Ureter (tissue), 1 donor: ENCODE measurements around the gene NIT2. TPM values are rescaled to one million over a fixed set of nuclear protein-coding genes. Genes with fewer than 3 reads are reported as not detected.
"Not testable (repeated sequence)": the region's sequence is repeated elsewhere in the genome, so short reads cannot be mapped to it uniquely, and the experiment has no call there.

Experiments used
- DNase-seq: peaks from one replicate; pipeline ENCODE4 v3.0.0-alpha.2; 2020; ENCODE audit warnings: low spot score
- total RNA-seq: library from RNA; stranded (reverse); gene quantifications from one replicate; pipeline ENCODE4 v1.2.4, GENCODE V29; 2023
- donor health status: DM: yes; HTN: yes; CAD: no.

The NIT2 gene, protein sequence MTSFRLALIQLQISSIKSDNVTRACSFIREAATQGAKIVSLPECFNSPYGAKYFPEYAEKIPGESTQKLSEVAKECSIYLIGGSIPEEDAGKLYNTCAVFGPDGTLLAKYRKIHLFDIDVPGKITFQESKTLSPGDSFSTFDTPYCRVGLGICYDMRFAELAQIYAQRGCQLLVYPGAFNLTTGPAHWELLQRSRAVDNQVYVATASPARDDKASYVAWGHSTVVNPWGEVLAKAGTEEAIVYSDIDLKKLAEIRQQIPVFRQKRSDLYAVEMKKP
- 64.2 TPM for total RNA-seq

DNA sequence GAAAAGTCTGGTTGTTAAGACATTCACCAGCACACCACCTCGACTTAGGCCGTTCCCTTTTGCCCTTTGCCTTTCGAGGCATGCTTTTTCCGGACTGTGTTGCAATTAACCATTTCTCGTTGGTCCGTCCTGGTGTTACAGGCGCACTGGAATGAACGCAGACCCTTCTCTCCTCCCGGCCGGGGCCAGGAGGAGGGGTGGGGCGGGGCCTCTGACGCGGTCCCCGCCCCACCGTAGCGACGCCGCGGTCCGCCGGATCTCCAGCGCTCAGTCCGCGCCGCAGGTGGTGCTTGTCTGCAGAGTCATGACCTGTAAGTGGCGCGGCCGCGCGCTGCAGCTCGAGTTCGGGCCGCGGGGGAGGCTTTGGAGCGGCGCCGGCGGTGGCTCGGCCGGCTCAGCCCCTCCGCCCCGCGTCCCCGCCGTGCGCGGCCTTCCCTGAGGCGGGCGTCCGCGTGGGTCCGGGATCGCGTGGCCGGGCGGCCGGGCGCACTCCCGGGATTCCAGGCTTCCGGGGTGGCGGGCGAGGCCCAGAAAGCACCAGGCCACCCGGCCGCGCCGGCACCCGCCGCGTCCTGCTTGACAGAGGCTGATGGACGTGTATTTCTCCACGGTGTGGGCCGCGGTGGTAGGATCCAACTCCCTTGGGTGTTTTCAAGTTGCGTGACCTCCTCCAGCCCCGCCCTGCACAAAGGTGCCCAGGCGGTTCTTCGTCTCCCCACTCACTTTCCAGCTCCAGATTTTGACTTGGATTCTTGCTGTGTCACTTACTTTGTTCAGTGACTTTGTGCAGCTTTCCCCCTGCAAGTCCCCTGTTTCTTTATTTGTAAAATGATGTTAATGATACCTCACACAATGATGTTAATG lies at the start of gene NIT2:
Gene NIT2, plus strand, starts transcription at position 270 of the 864 bp plus-strand sequence. Its CDS starts 35 bp downstream, at position 305.
- DNase-seq = peak; percentile 80

DNA sequence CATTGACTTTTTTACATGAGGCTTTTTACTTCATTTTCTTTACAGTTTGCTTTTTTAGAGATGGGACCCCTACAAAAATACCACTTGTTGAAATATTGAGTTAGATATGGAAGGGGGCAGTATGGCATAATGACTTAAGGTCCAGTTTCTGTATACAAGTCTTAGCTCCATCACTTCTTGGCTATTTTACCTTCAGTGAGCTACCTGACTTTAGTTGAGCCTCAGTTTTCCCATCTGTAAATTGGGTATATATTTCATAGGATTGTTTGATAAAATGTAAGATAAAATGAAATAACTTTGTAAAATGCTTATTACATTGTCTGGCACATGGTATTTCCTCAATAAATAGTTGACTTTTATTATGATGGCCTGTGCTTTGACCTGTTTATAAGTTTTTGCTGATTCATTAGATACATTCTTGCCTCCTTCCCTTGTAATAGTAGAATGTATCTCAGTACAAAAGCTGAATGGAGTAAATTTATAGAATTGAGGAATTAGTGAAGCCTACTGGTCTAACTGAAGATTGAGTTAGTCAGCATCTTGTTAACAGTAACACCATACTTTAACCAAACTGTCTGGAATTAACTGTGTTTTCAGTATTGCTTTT lies 46.2 kb upstream of the NIT2 start:
- DNase-seq = no peak

DNA sequence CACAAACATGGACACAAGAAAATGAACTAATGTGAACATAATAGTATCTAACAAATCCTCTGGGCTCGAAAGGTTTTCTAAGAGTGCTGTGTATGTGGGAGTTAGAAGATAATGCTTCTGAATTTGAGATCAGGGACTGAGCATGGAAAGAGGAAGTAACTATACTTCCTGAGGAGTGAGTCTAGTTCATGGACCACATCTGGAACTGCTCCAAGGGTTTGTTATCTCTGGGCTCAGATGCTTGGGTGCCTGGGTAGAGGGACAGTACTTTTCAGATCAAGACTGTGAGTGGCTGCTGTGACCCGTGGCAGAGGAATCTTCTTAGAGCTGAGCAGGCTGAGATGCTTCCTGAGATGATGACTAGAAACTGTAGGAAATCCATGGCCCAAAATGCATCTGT lies 45.2 kb upstream of the NIT2 start:
- no peak for DNase-seq

DNA sequence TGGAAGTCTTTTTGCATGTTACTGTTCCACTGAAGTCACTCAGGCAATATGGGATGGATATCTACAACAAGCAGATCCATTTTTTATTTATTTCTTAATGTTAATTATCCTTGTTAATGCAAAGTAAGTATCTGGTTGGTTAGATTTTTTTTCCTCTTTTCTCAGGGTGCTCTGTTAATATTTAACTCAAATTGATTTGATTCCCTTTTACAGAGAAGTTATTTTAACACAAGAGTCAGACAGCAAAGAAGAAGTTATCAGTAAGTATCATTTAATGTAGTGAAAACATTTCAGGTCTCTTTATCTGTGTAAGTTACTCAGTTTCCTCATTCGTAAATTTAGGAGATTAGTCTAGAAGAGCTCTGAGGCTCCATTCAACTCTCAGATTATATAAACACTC lies 39.5 kb upstream of the NIT2 start:
- no peak for DNase-seq

DNA sequence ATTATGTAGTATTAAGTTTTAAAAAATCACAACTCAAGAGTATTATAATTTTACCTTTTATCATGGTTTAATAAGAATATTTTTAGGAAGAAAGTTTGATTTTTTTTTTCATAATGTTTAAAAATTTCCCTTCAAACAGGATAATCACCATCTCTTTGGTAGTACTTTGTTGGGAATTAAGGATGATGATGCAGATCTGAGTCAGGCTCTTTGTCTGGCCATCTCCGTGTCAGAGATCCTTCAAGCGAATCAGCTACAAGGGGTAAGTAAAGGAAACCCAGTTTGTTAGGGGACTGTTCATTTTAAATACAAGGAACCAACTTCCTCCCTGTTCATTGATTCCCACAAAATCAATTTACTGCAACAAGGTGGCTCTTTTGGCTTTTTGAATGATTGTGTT lies 36.8 kb upstream of the NIT2 start:
- no peak for DNase-seq

DNA sequence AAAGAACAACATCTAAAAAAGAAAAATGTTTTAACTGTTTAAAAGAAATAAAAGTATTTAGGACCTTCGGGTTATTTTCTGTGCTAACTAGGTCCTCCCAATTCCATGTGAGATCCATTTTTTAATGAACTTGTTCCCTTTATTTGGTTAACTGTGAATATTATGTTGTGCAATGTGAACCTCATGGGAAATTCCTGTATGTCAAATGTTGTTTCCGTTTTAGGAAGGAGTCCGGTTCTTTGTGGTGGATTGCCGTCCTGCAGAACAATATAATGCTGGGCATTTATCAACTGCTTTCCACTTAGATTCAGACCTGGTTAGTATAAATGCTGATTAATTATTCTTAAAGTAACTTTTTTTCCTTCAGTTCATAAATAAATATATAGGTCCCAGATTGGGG lies 35.5 kb upstream of the NIT2 start:
- DNase-seq = no peak

DNA sequence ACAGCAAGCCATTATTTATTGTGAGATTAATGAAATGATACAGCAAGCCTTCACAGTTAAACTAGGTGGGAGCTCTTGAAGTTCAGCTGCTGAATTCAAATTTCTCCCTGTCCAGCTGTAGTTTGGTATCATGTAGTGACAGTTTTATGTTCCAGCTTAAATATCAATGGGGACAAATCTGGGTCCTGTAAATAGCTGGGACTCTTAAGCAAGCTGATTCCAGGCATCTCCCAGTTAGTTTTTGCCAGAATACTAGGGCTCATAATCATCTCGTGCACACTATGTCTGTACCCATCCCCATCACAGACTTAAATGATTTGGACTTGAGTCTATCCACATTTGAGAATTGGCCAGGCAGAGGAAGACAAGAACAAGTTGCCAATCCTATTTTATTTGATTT lies 27.9 kb upstream of the NIT2 start:
- DNase-seq = no peak

DNA sequence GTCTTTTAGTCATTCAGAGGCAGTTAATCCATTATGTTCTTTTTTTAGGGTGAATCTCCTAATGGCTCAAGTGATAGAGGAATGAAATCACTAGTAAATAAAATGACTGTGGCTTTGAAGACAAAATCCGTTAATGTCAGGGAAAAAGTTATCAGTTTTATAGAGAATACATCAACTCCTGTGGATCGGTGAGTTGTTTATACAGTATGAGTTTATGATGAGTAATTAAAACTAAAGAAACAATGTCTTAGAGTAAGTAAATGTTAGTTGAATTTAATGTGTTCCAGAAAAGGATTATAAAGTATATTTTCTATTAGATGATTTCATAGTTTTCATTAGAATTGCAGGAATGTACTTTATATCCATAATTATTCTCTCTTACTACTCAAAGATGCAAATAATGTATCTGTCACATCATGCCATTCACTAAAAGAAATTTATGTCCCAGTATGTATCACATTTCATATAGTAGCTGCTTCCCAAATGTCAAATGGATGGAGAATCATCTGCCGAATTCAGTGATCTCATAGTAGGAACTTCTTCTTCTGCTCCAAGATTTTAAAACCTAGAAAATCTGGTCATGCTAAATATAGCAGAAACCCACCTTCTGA lies 24.1 kb upstream of the NIT2 start:
- DNase-seq = no peak

DNA sequence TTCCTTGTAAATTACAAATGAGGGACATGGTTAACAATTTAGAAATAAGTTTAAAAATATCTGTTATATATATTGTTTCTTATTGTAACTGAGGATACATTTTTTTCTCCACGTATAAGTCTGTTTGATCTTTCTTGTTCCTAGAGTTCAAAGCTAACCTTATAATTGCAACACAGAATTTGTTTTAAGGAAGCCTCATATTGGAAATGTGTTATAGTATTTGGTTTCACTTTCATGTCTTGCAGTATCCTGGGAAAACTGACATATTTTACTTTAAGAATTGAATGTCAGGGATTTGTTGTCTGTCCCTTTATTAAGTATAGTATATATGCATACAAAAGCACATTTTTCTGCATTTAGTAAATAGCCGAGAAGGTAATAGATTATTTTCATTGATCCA lies 23.5 kb upstream of the NIT2 start:
- no peak for DNase-seq

DNA sequence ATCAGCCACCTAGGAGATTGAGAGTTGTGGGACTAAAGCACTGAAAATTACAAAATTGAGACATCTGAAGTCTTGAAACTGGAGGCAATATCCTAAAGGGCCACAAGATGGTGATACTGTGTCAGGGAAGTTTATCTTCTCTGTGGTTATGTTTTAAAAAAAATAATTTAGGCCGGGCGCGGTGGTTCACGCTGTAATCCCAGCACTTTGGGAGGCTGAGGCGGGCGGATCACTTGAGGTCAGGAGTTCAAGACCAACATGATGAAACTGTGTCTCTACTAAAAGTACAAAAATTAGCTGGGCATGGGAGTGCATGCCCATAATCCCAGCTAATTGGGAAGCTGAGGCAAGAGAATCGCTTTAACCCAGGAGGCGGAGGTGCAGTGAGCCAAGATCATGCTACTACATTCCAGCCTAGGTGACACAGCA lies 17.9 kb upstream of the NIT2 start:
- no peak for DNase-seq

DNA sequence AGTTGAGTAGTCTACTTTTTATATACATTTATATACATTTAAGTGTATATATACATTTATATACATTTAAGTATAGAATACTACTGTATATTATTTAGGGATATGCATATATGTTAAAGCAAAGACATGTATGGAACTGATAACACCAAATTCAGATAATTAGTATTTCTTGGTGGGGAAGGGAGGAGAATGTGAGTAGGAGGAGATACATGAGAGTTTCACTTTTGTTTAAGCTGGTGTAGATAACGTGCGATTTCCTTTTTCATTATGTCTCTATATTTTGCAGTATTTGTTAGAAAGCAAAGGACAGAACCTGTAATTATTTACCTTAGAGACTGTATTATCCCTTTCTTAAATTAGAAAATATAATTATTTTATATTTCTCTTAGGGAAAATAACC lies 16.6 kb upstream of the NIT2 start:
- DNase-seq = no peak

DNA sequence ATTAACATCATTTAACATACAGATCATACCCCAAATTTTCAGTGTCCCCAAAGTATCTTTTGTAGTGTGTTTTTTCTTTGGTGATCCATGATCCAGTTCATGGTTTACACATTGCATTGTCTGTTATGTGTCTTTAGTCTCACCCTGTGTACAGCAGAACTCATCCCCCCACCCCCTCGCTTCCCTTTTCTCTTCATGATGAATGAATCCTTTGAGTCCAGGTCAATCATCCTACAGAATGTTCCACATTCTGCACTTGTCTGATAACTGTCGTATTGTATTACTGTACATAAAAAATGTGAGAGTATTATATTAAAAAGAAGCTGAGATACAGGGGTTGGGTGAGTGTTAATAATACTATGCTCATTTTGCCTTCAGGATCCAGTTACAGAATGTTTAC lies 14.6 kb upstream of the NIT2 start:
- no peak for DNase-seq

DNA sequence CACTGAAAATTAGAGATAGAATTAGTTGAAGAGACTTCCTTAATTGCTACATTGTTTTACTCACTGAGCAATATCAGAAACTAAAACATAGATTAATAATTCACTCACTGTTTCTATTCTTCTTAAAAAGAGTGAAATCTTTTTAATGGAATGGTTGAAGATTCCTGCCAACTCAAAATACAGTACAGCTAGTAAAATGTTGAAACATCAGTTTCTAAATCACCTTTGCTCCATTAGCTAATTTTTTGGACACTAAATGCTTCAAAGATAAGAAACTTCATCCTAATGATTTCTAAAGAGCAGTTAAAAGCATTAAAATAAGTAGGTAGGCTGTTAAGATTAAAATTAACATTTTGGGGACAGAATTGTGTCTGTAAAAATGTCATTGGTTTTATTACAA lies 10.5 kb upstream of the NIT2 start:
- no peak for DNase-seq

DNA sequence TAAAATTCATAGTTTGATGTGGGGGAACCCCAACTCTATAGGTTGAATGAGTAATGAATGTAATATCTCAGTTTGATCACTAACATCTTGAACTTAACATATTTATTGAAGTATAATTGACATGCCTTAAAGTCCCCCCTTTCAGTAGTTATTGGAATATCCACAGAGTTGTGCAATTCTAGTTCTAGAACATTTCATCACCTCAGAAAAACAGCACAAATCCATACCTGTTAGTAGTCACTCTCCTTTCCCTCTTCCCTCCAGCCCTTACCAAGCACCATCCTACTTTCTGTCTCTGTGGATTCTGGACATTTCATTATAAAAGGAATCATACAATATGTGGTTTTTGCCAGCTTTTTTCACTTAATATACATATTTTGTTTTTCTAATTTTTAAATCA lies 8.7 kb upstream of the NIT2 start:
- DNase-seq = no peak

DNA sequence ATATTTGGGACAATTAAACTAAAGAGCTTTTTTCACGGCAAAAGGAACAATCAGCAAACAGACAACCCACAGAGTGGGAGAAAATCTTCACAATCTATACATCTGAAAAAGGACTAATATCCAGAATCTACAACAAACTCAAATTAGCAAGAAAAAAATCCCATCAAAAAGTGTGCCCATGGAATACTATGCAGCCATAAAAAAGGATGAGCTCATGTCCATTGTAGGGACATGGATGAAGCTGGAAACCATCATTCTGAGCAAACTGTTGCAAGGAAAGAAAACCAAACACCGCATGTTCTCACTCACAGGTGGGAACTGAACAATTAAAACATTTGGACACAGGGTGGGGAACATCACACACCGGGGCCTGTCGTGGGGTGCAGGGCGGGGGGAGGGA lies 7.2 kb upstream of the NIT2 start:
- not testable (repeated sequence) for DNase-seq

DNA sequence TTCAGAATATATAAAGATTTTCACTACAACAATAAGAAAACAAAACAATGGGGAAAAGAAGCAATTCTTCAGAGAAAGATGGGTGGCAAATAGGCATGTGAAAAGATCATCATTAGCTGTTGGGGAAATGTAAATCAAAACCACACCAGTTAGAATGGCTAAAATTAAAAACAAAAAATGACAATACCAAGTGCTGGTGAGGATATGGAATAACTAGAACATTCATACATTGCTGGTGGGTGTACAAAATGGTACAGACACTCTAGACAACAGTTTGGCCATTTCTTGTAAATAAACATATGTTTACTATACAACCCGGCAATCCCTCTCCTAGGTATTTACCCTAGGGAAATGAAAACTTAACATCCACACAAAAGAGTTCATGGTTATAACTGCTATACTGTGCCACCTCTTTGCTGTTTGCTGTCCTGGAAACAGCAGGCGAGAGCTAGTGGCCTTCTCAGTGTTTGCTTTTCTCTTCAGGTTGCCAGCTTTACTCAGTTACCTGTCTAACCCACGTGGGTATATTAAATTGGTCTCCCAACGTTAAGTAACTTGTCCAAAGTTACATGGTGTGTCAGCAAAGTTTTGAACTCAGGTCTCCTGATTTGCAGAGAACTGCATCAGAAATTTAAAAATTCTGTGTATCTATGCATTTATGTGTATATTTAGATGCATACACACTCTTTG lies 4.6 kb upstream of the NIT2 start:
- DNase-seq = no peak

DNA sequence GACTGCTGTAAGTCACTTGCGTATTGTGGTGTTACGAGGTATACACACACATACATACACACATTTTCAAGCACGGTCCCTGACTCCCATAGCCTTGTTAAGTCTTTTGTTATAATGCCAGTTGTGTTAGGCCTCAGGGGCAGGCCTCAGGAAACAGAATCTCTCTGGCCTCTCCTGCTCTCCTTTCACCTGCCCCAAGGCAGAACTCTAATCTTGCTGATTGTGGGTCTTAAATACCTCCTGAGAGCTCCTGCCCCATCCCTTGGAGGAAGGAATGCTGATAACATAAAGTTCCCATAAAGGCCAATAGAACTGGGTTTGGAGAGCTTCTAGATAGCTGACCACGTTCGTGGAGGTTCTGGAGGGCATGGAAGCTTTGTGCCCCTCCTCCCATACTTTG lies 3.9 kb upstream of the NIT2 start:
- no peak for DNase-seq

DNA sequence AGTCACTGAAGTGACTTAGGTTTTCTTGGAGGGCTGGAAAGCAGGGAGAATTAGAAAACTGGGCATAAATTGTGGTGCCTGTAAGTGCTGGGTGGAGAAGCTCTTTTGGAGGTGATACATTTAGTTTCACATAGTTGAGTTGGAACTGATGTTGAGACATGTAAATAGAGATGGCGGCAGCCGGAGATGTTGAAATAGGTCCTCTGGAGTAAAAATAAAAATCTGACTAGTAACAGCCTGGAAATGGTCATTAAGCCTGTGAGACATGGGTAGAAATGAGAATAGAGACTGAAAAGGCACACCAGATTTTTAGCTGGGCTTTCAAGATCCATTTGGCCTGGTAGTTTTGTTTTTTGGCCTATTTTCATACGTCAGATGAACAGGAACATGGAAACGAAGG lies 2.9 kb upstream of the NIT2 start:
- DNase-seq = no peak

DNA sequence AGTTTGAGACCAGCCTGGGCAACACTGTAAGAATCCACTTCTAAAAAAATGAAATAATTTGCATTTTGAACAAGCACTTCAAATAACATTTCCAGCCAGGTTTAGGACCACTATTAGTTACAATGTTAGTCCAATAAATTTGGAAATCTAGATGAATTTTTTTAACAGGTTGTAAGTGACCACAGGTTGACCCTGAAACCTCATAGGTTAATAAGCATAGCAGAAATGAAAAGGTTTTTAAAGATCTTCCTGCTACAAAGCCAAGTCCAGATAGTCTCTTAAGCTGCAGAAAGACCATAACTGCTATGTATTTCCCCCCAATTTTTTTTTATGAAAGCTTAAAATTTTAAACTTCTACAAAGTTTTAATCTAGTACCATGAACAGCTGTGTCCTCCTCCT lies 1.5 kb upstream of the NIT2 start:
- no peak for DNase-seq

DNA sequence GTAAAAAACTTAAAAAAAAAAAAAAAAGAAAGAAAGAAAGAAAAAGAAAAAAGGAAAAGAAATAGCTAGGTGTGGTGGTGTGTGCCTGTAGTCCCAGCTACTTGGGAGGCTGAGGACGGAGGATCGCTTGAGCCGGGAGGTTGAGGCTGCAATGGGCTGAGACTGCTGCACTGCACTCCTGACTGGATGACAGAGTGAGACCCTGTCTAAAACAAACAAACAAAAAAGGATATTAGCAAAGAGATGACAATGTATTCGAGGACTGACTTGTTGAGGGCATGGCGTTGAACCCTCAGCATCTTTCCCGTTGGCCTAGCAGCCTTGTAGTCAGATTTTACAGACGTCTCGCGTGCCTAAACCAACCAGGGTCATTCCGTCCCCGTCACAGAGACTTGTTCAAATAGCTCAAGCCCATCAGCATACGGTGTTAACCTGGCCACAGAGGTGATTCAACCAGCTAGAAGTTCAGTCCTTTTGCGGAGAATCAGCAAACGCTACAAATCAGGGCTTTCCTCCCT lies 528 bp upstream of the NIT2 start:
- DNase-seq = no peak

DNA sequence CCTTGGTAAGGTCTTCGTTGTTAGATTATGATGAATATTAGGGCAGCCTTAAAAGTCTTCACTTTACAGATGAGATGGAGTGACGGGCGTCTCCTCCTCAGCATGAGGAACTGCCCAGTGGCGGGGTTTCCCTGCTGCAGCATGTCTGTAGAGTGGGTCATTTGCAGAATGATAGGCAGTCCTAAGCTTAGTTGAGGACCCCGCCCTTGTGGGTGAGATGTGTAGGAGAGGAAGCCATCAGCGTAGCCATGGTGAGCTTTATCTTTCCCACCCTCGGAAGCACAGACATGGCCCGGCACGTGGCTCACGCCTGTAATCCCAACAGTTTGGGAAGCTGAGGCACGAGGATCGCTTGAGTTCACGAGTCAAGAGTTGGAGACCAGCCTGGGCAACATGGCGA lies 877 bp downstream of the NIT2 start:
- no peak for DNase-seq

DNA sequence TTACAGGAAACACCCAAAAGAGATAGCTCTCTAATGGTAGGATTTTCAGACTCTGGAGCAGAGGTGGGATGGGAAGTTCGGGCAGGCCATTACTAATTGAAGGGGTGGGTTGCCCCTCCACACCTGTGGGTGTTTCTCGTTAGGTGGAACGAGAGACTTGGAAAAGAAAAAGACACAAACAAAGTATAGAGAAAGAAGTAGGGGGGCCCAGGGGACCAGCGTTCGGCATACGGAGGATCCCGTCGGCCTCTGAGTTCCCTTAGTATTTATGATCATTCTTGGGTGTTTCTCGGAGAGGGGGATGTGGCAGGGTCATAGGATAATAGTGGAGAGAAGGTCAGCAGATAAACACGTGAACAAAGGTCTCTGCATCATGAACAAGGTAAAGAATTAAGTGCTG lies 1.7 kb downstream of the NIT2 start:
- DNase-seq = not testable (repeated sequence)
